ENCODE results near the gene CACNA1C.
A peak's percentile ranks its signal among the peaks of the same experiment; 100 is the strongest.

The CACNA1C gene

GRCh38 chr12:2172491-2173214 is 119.9 kb downstream of the CACNA1C start:
- DNase-seq, result no peak

- peak in 1 of 2 experiments; percentile 1 for DNase-seq
Measured at GRCh38 chr12:2173971-2174370, 121.2 kb downstream of the CACNA1C start.

DNA sequence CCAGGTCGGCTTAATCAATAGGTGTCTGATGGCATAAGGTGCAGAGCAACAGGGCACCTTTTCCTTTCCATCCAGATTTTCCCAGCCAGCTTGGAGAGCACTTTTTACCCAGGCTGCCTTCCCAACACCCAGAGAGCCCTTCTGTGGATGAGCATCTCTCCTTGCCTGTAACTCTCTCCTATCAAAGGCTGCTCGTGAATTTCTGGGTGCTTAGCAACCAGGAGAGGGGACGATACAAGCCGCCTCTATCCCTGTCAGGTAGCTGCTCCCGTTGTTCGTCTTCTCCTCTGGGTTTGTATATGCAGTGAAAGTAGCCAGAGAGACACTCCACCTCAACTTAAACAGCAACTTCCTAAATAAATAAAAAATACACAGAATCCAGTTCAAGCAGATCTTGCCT is 124.2 kb downstream of the CACNA1C start:
- no peak for DNase-seq

- no peak for DNase-seq
Measured at GRCh38 chr12:2177751-2178150, 125.0 kb downstream of the CACNA1C start.

DNA sequence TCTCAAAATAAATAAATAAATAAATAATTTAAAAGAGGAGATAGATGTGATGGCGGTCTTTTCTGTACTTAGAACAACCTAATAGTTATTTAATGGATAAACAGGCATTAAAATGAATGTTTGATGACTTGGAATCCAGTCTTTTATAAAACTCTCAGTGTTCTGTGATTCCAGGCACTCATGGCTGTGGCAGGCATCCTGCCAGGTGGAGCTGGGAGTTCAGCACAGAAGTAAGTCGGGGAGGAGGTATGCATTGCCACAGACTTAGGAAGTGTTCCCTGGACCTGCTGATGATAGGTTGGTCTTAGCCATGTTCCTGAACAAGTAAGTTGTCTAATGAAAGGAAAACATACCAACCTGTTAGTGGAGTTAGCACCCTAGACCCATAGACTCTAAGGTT is 126.3 kb downstream of the CACNA1C start:
- no peak for DNase-seq

DNA sequence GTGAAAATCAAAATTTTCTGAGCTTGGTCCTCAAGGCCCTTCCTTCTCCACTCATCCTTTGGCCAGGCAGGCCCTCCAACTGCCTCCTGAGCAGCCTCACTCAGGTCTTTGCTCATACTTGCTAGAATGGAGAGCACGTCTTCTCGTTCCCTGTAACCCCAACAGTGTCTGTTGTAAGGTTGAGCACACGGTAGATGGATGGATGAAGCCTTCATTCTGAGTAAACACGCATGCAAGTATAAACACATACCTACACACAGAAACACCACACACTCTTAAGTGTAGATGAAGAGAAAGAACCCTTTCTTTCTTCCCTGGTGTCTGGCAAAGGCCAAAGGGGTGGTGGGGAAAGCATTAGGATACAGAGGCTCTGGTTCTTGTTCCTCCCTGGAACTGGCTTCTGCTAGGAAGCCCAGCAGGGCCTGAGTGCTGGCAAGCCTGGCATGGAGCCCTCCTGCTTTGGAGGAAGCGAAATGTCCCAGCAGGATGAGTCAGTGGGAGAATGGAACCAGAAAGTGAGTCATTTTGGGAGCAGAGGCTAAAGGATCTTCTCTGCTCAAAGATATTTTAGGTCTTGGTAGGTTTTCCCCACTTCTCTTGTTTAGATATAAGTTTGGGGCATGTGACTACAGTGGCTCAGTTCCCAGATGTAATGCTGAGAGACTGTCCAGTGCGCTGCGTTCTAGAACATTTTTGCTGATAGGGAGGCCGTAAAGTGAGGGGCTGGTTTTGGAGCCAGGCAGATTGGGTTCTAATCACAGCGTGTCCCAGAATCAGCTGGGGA is 127.4 kb downstream of the CACNA1C start:
- no peak for DNase-seq

GRCh38 chr12:2180737-2181082 is 127.9 kb downstream of the CACNA1C start:
- no peak for DNase-seq

GRCh38 chr12:2183556-2184541 is 131.1 kb downstream of the CACNA1C start:
- DNase-seq, result no peak

- no peak for DNase-seq
Measured at GRCh38 chr12:2185751-2186341, 133.1 kb downstream of the CACNA1C start.

- DNase-seq, result no peak
Measured at GRCh38 chr12:2187195-2187945, 134.6 kb downstream of the CACNA1C start.

GRCh38 chr12:2190085-2190484 is 137.3 kb downstream of the CACNA1C start:
- DNase-seq, result no peak

- DNase-seq, result no peak
Measured at GRCh38 chr12:2190896-2191533, 138.2 kb downstream of the CACNA1C start.

- DNase-seq, result no peak
Measured at GRCh38 chr12:2191534-2192153, 138.9 kb downstream of the CACNA1C start.

DNA sequence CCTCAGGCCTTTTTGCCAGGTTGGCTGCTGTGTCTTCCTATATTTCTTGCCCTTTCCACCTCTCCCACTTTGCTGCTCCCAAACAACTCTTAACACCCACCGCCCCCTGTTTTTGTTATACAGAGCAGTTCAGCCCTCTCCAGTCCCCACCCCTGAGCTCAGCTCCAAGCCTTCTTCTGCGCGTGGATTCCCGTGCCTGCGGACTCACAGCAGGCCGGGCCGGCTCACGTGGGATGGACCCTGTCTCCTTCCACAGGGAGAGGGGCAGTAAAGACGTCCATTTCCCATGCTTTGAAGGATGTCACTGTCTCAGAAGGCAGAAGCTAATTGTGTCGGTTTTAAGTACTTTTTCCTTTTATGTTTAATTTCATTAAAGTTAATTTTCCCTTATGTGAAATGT is 139.4 kb downstream of the CACNA1C start:
- DNase-seq, result no peak

- no peak for DNase-seq
Measured at GRCh38 chr12:2194060-2194459, 141.3 kb downstream of the CACNA1C start.

GRCh38 chr12:2194571-2194970 is 141.8 kb downstream of the CACNA1C start:
- DNase-seq, result no peak

GRCh38 chr12:2195085-2195484 is 142.3 kb downstream of the CACNA1C start:
- no peak for DNase-seq

- DNase-seq, result no peak
Measured at GRCh38 chr12:2198005-2198501, 145.3 kb downstream of the CACNA1C start.

DNA sequence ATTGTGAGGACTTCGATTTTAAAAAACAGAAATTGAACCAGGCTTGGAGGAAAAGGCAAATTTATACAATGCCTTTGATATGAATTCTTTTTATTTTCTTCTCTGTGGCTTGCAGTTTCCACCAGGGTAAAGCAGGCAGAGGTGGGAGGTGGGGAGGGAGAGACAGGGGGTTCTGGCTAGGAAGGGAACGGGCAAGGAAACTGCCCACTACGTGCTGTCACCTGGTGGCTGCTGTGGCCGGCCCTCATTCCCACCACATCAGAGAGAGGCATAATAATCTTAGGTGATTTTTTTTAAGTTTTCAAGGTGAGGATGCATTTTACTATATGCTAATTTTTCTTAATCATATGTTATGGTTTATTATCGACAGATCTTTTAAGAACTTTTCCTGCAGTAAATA is 145.8 kb downstream of the CACNA1C start:
- no peak for DNase-seq

DNA sequence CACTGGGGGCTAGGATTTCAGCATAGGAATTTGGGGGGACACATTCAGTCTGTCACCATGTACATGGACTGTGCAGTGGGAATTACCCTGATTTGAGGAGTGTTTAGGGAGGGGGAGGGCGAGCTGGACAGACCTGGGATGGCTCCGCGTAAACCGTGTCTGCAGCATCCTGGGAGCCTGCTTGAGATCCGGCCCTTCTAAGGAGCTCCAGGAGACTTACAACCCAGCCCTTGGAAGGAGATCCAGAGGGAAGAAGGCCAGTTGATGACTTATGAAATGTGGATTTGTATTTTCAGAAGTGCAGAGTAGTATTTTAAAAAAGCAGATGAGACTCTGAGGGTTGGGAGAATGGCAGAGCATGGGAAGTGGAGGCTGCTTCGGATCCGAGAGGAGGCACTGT is 153.2 kb downstream of the CACNA1C start:
- no peak for DNase-seq
